Vagina (tissue), 2 donors: ENCODE data around the gene ZNF346. TPM values are rescaled to one million over a fixed set of nuclear protein-coding genes. Genes with fewer than 3 reads are reported as not detected.

Source experiments
- DNase-seq, 2 donors: peaks; one replicate each; pipeline ENCODE4 v3.0.0-alpha.2; 2017; ENCODE audit errors: extremely low spot score in 2 of 2
- H3K27ac ChIP-seq: fragments of 200-600 bp; sonication (generic); one replicate; pipeline ENCODE4 v1.5.1; 2019
- H3K27me3 ChIP-seq: fragments of 200-600 bp; sonication (generic); one replicate; pipeline ENCODE4 v1.5.1; 2019
- H3K36me3 ChIP-seq, 2 donors: fragments of 200-600 bp; sonication (generic); one replicate each; pipeline ENCODE4 v1.5.1; 2017 to 2019
- H3K4me1 ChIP-seq: fragments of 200-600 bp; sonication (generic); one replicate; pipeline ENCODE4 v1.5.1; 2019
- H3K4me3 ChIP-seq, 2 donors: fragments of 200-600 bp; sonication (generic); 1 replicate in 1 of 2; 2 replicates in 1 of 2; pipeline ENCODE4 v1.5.1; 2016 to 2019
- H3K9me3 ChIP-seq: fragments of 200-600 bp; sonication (generic); one replicate; pipeline ENCODE4 v1.5.1; 2019
- CTCF ChIP-seq, 3 experiments: fragments of 450-650 bp in 2 of 3; fragments of 200-600 bp in 1 of 3; sonication (generic) in 1 of 3; IDR thresholded peaks; one replicate each; pipeline ENCODE4 v1.5.1; 2017 to 2019; ENCODE audit warnings: antibody characterized with exemption in 3 of 3, mild to moderate bottlenecking in 2 of 3, moderate library complexity in 2 of 3
- POLR2A ChIP-seq, 2 donors: fragments of 450-650 bp; IDR thresholded peaks; one replicate each; pipeline ENCODE4 v1.6.1; 2017; ENCODE audit warnings: antibody characterized with exemption in 2 of 2, mild to moderate bottlenecking in 2 of 2, moderate library complexity in 2 of 2
- POLR2AphosphoS5 ChIP-seq, 2 donors: sonication (generic); formaldehyde crosslinking; IDR thresholded peaks; one replicate each; pipeline ENCODE4 v1.9.0; 2017; ENCODE audit warnings: antibody characterized with exemption in 2 of 2, mild to moderate bottlenecking in 2 of 2, low read depth in 1 of 2; ENCODE audit not compliant: insufficient read depth in 1 of 2
- intact Hi-C: fragments of 100-400 bp; cut with DNase I; formaldehyde crosslinking; loops from one replicate; pipeline ENCODE4 v1.15.1; 2023
- total RNA-seq: library from RNA; depleted of rRNA; stranded (reverse); fragments of >200 nt; gene quantifications from one replicate; pipeline ENCODE4 v1.2.3, GENCODE V29; 2016

Gene ZNF346
- total RNA-seq, 1 donor from 2014 or later = 52.1 TPM

GRCh38 chr5:177027665-177028064 lies 5.2 kb downstream of the ZNF346 start:
- no peak overlapping the region for H3K4me3 ChIP-seq
- H3K36me3 ChIP-seq = peaks cover 0 to 6% of the 10 kb centered on the region in 2 donors
- no peaks in the 10 kb centered on the region for H3K9me3 ChIP-seq
- intact Hi-C loops = no loop called here
- no peak for TF ChIP-seq CTCF (IDR thresholded peaks at IDR 0.05)
- TF ChIP-seq POLR2AphosphoS5 (IDR thresholded peaks at IDR 0.05; ENCODE audit: insufficient read depth in 1 of 2, low read depth in 1 of 2) = no peak
- no peak for TF ChIP-seq POLR2A (IDR thresholded peaks at IDR 0.05)
- H3K4me1 ChIP-seq = peaks cover 23% of the 10 kb centered on the region
- no peak for DNase-seq
- H3K27me3 ChIP-seq = no peaks in the 10 kb centered on the region
- no peak overlapping the region for H3K27ac ChIP-seq

GRCh38 chr5:177029498-177029897 lies 7.0 kb downstream of the ZNF346 start:
- no peak overlapping the region for H3K4me3 ChIP-seq
- H3K27me3 ChIP-seq = no peaks in the 10 kb centered on the region
- no peak overlapping the region for H3K27ac ChIP-seq
- no peak for DNase-seq
- no peak for TF ChIP-seq POLR2A (IDR thresholded peaks at IDR 0.05)
- TF ChIP-seq CTCF (IDR thresholded peaks at IDR 0.05) = no peak
- no peak for TF ChIP-seq POLR2AphosphoS5 (IDR thresholded peaks at IDR 0.05; ENCODE audit: insufficient read depth in 1 of 2, low read depth in 1 of 2)
- intact Hi-C loops = no loop called here
- no peaks in the 10 kb centered on the region for H3K9me3 ChIP-seq
- H3K36me3 ChIP-seq = peaks cover 0 to 6% of the 10 kb centered on the region in 2 donors
- H3K4me1 ChIP-seq = peaks cover 10% of the 10 kb centered on the region

DNA sequence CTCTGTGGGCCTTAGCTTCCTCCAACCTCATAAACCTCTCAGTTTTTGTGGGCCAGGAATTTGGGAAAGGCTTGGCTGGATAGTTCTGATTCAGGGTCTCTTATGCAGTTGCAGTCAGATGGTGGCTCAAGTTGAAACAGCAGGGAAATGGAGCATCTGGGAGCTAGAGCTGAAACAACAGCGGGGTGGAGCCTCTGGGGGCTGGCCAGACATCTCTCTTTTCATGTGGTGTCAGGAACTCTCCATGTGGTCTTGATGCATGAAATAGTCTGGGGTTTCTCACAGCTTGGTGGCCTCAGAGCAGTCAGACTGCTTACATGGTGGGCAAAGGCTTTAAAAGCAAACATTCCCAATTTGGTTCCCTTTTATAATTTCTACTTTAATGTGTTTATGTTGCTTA lies 13.5 kb downstream of the ZNF346 start:
- H3K4me3 ChIP-seq = no peak overlapping the region
- H3K27me3 ChIP-seq = no peaks in the 10 kb centered on the region
- intact Hi-C loops = no loop called here

DNA sequence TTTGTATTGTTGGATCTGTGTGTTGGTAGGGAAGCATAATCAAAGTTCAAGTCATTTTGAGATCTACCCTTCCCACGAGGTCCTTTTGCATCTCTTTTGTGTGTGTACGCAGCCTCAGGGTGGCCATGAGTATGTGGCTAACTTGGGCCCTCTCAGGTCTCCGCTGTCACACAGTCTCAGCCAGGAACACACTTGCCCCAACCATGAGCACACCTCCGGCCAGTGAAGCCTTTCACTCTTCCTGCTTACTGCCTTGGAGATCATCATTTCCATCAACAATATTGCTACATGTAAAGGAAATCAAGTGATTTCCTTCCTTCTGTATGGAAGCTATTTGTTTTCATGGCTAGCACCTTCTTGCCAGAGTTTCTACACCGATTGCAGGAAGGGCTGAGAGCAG lies 13.9 kb downstream of the ZNF346 start:
- Histone ChIP-seq H3K27ac (no peak overlapping the region), H3K4me1 (peaks cover 12% of the 10 kb centered on the region), H3K27me3 (no peaks in the 10 kb centered on the region), H3K36me3 (peaks cover 0 to 7% of the 10 kb centered on the region in 2 donors), H3K9me3 (no peaks in the 10 kb centered on the region), H3K4me3 (no peak overlapping the region)
- intact Hi-C loops = no loop called here
- no peak for DNase-seq
- TF ChIP-seq CTCF (IDR thresholded peaks at IDR 0.05) (no peak), POLR2AphosphoS5 (IDR thresholded peaks at IDR 0.05; ENCODE audit: insufficient read depth in 1 of 2, low read depth in 1 of 2) (no peak), POLR2A (IDR thresholded peaks at IDR 0.05) (no peak)

More for the DNA sequence above, 13.5 kb downstream of the ZNF346 start:
- no peak for DNase-seq
- peaks cover 12% of the 10 kb centered on the region for H3K4me1 ChIP-seq
- H3K9me3 ChIP-seq = no peaks in the 10 kb centered on the region
- TF ChIP-seq POLR2AphosphoS5 (IDR thresholded peaks at IDR 0.05; ENCODE audit: insufficient read depth in 1 of 2, low read depth in 1 of 2) (no peak), CTCF (IDR thresholded peaks at IDR 0.05) (no peak), POLR2A (IDR thresholded peaks at IDR 0.05) (no peak)
- H3K36me3 ChIP-seq = peaks cover 0 to 6% of the 10 kb centered on the region in 2 donors
- no peak overlapping the region for H3K27ac ChIP-seq

- no peak for TF ChIP-seq POLR2A (IDR thresholded peaks at IDR 0.05)
- no peak for TF ChIP-seq POLR2AphosphoS5 (IDR thresholded peaks at IDR 0.05; ENCODE audit: insufficient read depth in 1 of 2, low read depth in 1 of 2)
- no peak for TF ChIP-seq CTCF (IDR thresholded peaks at IDR 0.05)
- DNase-seq = no peak
- Histone ChIP-seq H3K36me3 (peaks cover 0 to 12% of the 10 kb centered on the region in 2 donors), H3K27ac (no peak overlapping the region), H3K9me3 (no peaks in the 10 kb centered on the region), H3K4me1 (peaks cover 12% of the 10 kb centered on the region), H3K4me3 (no peak overlapping the region), H3K27me3 (no peaks in the 10 kb centered on the region)
- intact Hi-C loops = no loop called here
These were observed 14.4 kb downstream of the ZNF346 start for GRCh38 chr5:177036921-177037320.
